SK-N-SH treated with all-trans-retinoic acid at 6 μM for 48 hours (cell line): ENCODE results near the gene AKAP17A.

ENCODE experiments used
- ATAC-seq: fragments of 200-7000 bp; cut with Tn5 transposase; 3 replicates; pipeline ENCODE4 v1.9.1; 2020; ENCODE audit warnings: mild to moderate bottlenecking, moderate library complexity
- ARNTL ChIP-seq: fragments of 450-650 bp; formaldehyde crosslinking; IDR thresholded peaks from 2 replicates; pipeline ENCODE4 v1.5.0; 2020; ENCODE audit warnings: low read depth, mild to moderate bottlenecking, moderate library complexity, borderline replicate concordance
- BACH2 ChIP-seq: fragments of 250-450 bp; sonication (Bioruptor Pico); IDR thresholded peaks from 2 replicates; pipeline ENCODE4 v1.9.0; 2021; ENCODE audit warnings: mild to moderate bottlenecking, borderline replicate concordance
- CREB5 ChIP-seq: fragments of 250-450 bp; sonication (Bioruptor Pico); IDR thresholded peaks from 2 replicates; pipeline ENCODE4 v1.5.1; 2020; ENCODE audit warnings: low read depth, mild to moderate bottlenecking, moderate library complexity
- ESRRG ChIP-seq: fragments of 250-450 bp; sonication (Bioruptor Pico); IDR thresholded peaks from 2 replicates; pipeline ENCODE4 v1.6.1; 2021; ENCODE audit warnings: mild to moderate bottlenecking
- GLIS3 ChIP-seq: fragments of 250-450 bp; sonication (Bioruptor Pico); IDR thresholded peaks from 2 replicates; pipeline ENCODE4 v1.5.0; 2020; ENCODE audit warnings: mild to moderate bottlenecking, moderate library complexity
- ISL1 ChIP-seq: fragments of 250-450 bp; sonication (Bioruptor Pico); IDR thresholded peaks from 2 replicates; pipeline ENCODE4 v2.1.2; 2022; ENCODE audit warnings: mild to moderate bottlenecking, moderate library complexity
- OSR1 ChIP-seq: fragments of 250-450 bp; sonication (Bioruptor Pico); IDR thresholded peaks from 2 replicates; pipeline ENCODE4 v1.8.0; 2022; ENCODE audit warnings: moderate library complexity, mild to moderate bottlenecking, inconsistent platforms
- POU6F1 ChIP-seq: fragments of 250-450 bp; sonication (Bioruptor Pico); IDR thresholded peaks from 2 replicates; pipeline ENCODE4 v1.8.0; 2021; ENCODE audit warnings: low read depth, mild to moderate bottlenecking, moderate library complexity, borderline replicate concordance
- PPARA ChIP-seq: fragments of 250-450 bp; sonication (Bioruptor Pico); IDR thresholded peaks from 2 replicates; pipeline ENCODE4 v1.5.0; 2020; ENCODE audit warnings: mild to moderate bottlenecking, borderline replicate concordance
- RARB ChIP-seq: fragments of 250-450 bp; sonication (Bioruptor Pico); IDR thresholded peaks from 2 replicates; pipeline ENCODE4 v1.8.0; 2021; ENCODE audit warnings: mild to moderate bottlenecking, moderate library complexity
- SNAI2 ChIP-seq: fragments of 250-450 bp; sonication (Bioruptor Pico); IDR thresholded peaks from 2 replicates; pipeline ENCODE4 v1.5.0; 2020; ENCODE audit warnings: mild to moderate bottlenecking, moderate library complexity
- TCF4 ChIP-seq: fragments of 250-450 bp; sonication (Bioruptor Pico); IDR thresholded peaks from 2 replicates; pipeline ENCODE4 v1.8.0; 2021; ENCODE audit warnings: mild to moderate bottlenecking, moderate library complexity, borderline replicate concordance
- ZC3H10 ChIP-seq: fragments of 250-450 bp; sonication (Bioruptor Pico); IDR thresholded peaks from 2 replicates; pipeline ENCODE4 v1.5.1; 2021; ENCODE audit warnings: mild to moderate bottlenecking, moderate library complexity
- ZFP30 ChIP-seq: fragments of 450-650 bp; formaldehyde crosslinking; IDR thresholded peaks from 2 replicates; pipeline ENCODE4 v1.5.0; 2022; ENCODE audit warnings: mild to moderate bottlenecking, moderate library complexity
- ZNF70 ChIP-seq: fragments of 450-650 bp; formaldehyde crosslinking; IDR thresholded peaks from 2 replicates; pipeline ENCODE4 v1.5.0; 2020; ENCODE audit warnings: mild to moderate bottlenecking, moderate library complexity
- TF ChIP-seq, protein P1 (sequence below): fragments of 250-450 bp; sonication (Bioruptor Pico); IDR thresholded peaks from 2 replicates; pipeline ENCODE4 v1.5.1; 2021; ENCODE audit warnings: mild to moderate bottlenecking, moderate library complexity

AKAP17A gene, protein sequence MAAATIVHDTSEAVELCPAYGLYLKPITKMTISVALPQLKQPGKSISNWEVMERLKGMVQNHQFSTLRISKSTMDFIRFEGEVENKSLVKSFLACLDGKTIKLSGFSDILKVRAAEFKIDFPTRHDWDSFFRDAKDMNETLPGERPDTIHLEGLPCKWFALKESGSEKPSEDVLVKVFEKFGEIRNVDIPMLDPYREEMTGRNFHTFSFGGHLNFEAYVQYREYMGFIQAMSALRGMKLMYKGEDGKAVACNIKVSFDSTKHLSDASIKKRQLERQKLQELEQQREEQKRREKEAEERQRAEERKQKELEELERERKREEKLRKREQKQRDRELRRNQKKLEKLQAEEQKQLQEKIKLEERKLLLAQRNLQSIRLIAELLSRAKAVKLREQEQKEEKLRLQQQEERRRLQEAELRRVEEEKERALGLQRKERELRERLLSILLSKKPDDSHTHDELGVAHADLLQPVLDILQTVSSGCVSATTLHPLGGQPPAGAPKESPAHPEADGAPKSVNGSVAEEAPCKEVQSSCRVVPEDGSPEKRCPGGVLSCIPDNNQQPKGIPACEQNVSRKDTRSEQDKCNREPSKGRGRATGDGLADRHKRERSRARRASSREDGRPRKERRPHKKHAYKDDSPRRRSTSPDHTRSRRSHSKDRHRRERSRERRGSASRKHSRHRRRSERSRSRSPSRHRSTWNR

GRCh38 chrX:1591102-1591862 lies at the start of gene AKAP17A:
Gene AKAP17A (plus strand): TSS chrX:1591604. CDS start chrX:1593463, 1,859 bp downstream.
- ATAC-seq = peak; percentile 94
- TF ChIP-seq RARB (CRISPR knock-in tag) (no peak), CREB5 (no peak)

GRCh38 chrX:1542994-1543725 lies 48.2 kb upstream of the AKAP17A start:
- TF ChIP-seq POU6F1 = no peak
- TF ChIP-seq ARNTL = no peak
- ATAC-seq = no peak

DNA sequence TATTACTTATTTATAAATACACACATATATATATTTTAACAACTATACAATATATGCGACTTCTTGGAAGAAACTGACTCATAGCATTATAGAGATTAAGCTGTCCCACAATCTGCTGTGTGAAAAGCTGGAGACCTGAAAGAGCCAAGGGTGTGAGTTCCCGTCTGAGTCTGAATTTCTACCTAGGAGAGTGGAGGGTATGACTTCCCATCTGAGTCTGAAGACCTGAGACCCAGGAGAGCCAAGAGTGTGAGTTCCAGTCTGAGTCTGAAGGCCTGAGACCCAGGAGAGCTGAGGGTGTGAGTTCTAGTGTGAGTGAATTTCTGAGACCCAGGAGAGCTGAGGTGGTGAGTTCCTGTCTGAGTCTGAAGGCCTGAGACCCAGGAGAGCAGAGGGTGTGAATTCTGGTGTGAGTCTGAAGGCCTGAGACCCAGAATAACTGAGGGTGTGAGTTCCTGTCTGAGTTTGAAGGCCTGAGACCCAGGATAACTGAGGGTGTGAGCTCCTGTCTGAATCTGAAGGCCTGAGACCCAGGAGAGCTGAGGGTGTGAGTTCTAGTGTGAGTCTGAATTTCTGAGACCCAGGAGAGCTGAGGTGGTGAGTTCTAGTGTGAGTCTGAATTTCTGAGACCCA lies 45.5 kb upstream of the AKAP17A start:
- TF ChIP-seq BACH2 (CRISPR knock-in tag) (no peak), ZFP30 (CRISPR knock-in tag) (no peak), TCF4 (no peak), ISL1 (CRISPR knock-in tag) (no peak), SNAI2 (no peak), OSR1 (no peak), ZNF70 (no peak), GLIS3 (CRISPR knock-in tag) (no peak), RARB (CRISPR knock-in tag) (no peak), PPARA (CRISPR knock-in tag) (no peak)
- TF ChIP-seq, protein P1, sequence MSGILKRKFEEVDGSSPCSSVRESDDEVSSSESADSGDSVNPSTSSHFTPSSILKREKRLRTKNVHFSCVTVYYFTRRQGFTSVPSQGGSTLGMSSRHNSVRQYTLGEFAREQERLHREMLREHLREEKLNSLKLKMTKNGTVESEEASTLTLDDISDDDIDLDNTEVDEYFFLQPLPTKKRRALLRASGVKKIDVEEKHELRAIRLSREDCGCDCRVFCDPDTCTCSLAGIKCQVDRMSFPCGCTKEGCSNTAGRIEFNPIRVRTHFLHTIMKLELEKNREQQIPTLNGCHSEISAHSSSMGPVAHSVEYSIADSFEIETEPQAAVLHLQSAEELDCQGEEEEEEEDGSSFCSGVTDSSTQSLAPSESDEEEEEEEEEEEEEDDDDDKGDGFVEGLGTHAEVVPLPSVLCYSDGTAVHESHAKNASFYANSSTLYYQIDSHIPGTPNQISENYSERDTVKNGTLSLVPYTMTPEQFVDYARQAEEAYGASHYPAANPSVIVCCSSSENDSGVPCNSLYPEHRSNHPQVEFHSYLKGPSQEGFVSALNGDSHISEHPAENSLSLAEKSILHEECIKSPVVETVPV (CRISPR knock-in tag) = no peak
- ATAC-seq = no peak

- ATAC-seq = no peak
- no peak for TF ChIP-seq PPARA (CRISPR knock-in tag)
Observed at GRCh38 chrX:1546691-1547251, 44.6 kb upstream of the AKAP17A start.

- no peak for ATAC-seq
- TF ChIP-seq PPARA (CRISPR knock-in tag) = no peak
- no peak for TF ChIP-seq ESRRG (CRISPR knock-in tag)
- TF ChIP-seq ZC3H10 = no peak
- no peak for TF ChIP-seq SNAI2
- no peak for TF ChIP-seq GLIS3 (CRISPR knock-in tag)
- no peak for TF ChIP-seq OSR1
Observed at GRCh38 chrX:1551959-1552546, 39.4 kb upstream of the AKAP17A start.
